ENCODE data around the gene SFRP4.

SFRP4 gene

DNA sequence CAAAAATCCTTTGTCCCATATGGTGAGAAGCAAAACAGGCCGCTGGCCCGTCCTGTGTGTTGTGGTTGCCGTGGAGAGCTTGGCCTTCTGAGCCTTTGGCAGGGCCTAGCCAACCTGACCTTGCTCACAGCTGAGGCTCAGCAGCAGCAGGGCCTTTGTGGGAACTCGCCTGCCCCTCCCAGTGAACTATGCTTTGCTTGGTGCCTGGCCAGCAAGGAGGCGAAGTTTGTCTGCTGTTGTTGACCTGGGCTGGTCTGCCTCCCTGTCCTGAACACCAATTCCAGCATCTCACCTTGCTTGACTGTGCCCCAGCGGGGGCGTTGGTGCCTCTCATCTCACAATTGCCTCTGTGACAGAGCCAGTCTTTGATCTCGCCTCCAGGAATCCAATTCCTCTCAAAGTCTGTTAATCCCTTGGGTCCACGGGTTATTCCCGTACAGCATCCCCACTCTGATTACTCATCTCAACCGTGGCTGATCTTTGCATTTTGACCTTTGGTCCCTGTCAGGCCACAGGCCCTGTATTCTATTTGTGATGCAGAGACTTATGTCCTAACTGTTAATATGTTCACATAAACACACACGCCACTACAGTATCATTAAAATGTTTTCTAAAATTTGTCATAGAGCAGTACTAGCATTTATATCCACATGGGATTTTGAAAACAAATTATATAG is 26.5 kb upstream of the SFRP4 start:
- TF ChIP-seq, protein P1, sequence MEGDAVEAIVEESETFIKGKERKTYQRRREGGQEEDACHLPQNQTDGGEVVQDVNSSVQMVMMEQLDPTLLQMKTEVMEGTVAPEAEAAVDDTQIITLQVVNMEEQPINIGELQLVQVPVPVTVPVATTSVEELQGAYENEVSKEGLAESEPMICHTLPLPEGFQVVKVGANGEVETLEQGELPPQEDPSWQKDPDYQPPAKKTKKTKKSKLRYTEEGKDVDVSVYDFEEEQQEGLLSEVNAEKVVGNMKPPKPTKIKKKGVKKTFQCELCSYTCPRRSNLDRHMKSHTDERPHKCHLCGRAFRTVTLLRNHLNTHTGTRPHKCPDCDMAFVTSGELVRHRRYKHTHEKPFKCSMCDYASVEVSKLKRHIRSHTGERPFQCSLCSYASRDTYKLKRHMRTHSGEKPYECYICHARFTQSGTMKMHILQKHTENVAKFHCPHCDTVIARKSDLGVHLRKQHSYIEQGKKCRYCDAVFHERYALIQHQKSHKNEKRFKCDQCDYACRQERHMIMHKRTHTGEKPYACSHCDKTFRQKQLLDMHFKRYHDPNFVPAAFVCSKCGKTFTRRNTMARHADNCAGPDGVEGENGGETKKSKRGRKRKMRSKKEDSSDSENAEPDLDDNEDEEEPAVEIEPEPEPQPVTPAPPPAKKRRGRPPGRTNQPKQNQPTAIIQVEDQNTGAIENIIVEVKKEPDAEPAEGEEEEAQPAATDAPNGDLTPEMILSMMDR (conservative IDR thresholded peaks at IDR 0.05; ENCODE audit: low read length), result no peak
- DNase-seq (ENCODE audit: low read depth), result no peak
- no peak overlapping the region for H3K4me3 ChIP-seq (ENCODE audit: low read length)

DNA sequence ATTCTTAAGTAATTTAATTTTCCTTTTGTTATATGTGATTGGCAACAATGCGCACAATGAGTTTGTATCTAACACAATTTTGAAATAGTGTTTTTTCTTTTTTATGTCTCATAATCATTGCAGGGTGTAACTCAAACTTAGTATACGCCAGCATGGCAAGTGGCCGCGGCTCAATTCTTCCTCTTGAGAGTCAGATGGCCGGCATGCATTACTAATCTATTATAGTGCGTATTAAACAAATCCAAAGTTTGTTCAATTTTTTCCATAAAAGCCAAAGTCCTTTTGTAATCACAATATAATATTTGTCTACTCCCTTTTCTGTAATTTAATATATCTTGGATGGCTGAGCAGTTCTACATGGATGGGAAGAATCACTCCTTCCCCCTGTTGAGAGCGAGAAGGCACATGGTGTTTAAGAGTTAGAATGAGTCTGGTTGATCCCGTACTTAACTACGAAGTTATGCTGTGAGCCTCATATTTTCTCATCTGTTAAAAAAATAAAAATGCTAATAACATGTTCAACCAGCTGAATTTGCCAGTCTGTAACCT is 16.5 kb upstream of the SFRP4 start:
- no peak overlapping the region for H3K4me3 ChIP-seq (ENCODE audit: low read length)
- TF ChIP-seq, protein P1 (conservative IDR thresholded peaks at IDR 0.05; ENCODE audit: low read length), result no peak
- DNase-seq (ENCODE audit: low read depth), result no peak

DNA sequence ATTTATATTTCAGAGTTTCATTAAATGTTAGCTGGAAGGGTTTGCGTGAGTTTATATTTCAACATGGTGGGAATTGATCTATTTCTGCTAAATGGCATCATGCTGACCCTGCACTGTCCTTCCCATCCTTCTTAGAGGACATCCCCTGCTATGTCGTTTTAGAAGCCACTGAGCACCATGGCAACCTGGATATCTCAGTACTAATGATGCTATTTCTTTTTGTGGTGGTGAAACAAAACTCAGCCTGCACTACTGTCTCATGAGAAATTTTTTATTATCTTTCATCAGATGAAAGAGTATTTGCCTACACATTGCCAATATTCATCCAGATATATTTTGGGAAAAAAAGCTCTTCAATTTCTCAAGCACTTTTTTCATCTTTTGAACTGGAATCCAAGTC is 15.9 kb upstream of the SFRP4 start:
- no peak overlapping the region for H3K4me3 ChIP-seq (ENCODE audit: low read length)
- TF ChIP-seq, protein P1 (conservative IDR thresholded peaks at IDR 0.05; ENCODE audit: low read length), result no peak
- no peak for DNase-seq (ENCODE audit: low read depth)

DNA sequence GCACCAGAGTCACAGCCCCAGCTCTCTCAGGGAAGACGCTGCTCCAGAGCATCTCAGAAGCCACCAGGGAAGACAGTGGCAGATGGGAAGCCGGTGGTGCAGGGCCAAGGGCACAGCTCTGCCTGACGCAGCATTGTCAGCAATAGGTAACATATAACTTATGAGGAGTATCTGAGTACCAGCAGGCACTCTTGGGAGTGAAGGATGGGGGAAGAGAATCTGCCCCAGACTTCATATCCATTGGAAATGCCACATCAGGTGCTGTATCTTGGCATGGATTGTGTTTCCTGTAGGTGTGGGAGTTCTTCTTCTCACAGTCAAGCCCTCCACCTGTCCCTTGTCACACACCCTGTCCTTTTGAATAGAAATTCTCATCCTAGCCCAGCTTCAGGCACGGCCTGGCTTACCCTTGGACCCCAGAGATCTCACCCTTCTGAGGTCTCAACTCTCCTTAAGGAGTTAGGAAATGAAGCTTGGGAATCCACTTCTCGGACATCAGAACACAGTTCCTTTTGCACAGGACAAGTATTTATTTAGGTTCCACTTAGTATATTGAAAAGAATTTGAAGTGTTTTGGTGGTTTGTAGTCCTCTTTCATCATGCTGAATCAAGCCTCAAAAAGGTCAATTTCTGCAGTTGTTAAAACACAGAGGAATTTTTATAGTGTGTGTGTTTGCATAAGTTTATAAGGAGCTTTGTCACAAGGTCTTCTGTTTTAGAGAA is 13.8 kb upstream of the SFRP4 start:
- no peak overlapping the region for H3K4me3 ChIP-seq (ENCODE audit: low read length)
- DNase-seq (ENCODE audit: low read depth), result peak; percentile 61
- TF ChIP-seq, protein P1 (conservative IDR thresholded peaks at IDR 0.05; ENCODE audit: low read length), result no peak

DNA sequence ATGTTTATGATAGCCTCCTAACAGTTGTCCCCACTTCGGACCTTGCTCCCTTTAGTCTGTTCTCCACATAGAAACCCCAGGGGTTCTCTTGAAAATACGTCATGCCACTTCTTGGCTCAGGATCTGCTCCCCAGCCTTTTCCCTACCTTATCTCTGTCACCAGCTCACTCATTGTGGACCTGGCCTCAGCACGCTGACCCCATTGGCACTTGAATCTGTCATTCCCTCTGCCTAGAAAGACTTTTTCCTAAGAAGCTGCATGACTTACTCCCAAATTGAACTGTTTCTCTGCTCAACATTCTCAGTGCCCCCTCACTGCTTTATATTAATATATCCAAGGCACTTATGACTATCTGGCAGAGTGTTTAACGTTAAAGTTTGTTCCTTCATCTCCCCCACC is 12.3 kb upstream of the SFRP4 start:
- no peak for DNase-seq (ENCODE audit: low read depth)
- H3K4me3 ChIP-seq (ENCODE audit: low read length), result no peak overlapping the region
- TF ChIP-seq, protein P1 (conservative IDR thresholded peaks at IDR 0.05; ENCODE audit: low read length), result no peak

DNA sequence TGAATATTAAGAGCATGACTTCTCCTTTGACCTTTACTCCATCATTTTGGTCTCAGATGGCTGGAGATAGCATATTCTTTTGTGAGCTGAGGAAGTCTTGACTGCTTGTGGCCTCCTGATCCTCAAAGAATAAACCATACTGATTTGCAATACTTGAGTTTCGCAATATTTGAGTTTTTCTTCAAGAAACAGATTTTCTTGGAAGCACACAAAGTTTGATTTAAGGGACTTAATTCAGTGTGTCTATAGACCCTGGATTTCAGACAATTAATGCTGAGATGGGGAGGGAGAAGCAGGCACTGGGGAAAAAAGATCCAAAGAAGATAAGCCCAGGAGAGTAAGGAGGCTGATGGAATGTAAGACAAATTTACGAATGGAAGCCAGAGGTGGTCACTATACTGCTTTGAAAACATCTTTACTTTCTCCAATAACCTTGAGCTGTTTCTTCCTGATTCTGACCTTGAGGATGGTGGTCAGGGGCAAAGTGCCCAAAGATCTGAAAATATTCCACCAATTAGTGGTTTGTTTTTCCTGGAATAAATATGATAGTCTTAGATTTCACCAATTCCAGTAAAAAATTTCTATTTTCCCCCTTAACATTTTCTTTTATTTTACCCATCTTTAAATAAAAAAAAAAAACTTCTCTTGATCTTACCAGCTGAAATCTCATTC is 11.3 kb upstream of the SFRP4 start:
- H3K4me3 ChIP-seq (ENCODE audit: low read length), result no peak overlapping the region
- TF ChIP-seq, protein P1 (conservative IDR thresholded peaks at IDR 0.05; ENCODE audit: low read length), result no peak
- peak; percentile 41 for DNase-seq (ENCODE audit: low read depth)

Data from AG10803 (cell line).